Measurements from ENCODE around the gene JAK1.
"Not testable (repeated sequence)": the region's sequence is repeated elsewhere in the genome, so short reads cannot be mapped to it uniquely, and the experiment has no call there.

JAK1 gene

DNA sequence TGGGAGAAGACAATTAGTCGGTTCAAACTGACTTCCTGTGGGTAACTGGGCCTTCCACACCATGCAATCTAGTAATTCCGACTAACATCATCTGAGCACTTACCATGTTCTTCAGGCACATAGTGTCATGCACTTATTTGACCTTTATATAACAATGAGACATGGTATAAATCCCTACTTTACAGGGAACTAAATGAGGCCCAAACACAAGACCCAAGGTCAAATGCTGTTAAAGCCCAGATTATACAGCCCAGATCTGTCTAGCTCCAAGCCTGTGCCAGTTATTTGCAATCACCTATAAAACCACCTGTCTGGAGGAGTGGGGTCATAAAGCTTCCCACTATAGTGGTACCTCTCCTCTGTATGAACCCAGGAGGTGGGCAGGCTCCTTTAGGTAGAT is 40.8 kb downstream of the JAK1 start:
- intact Hi-C loops (cut with DNase I): no loop called here
- no peak for DNase-seq

DNA sequence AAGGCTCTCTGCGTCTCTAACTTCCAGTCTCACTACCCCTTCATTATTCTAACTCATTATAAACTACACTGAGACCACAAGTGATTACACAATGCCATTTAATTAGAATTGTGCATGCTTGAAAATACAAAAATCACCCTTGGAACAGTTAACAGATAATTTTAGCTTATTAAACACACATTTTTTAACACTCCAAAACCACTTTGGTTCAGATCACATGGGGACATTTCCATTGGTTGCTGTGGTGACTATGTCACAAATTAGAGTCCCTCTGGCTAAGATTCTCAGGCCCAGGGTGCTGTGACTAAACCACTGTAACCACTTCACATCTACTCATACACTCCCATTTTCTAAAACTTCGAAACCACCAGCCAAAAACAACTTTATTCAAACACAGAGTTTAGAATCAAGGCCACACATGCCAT is 43.0 kb downstream of the JAK1 start:
- intact Hi-C loops (cut with DNase I): no loop called here
- no peak for DNase-seq

GRCh38 chr1:64922336-64922735 is 44.0 kb downstream of the JAK1 start:
- DNase-seq: no peak
- intact Hi-C loops (cut with DNase I): no loop called here

DNA sequence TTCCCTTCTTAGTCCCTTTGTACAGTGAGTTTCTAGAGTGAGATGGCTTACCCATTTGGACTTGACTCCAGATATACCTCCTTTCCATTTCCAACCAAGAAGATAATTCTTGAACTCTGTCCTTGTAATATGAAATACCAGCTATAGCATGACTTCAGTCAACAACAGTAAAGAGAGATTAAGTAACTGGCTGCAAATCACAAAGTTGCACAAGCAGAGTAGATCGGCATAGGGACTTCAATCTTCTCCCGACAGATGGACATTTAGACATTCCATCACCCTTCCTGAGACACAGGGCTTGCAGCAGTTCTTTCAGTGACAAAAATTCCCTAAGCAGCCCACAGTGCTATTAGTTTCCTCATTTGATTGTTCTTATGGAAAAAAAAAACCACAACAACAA is 44.6 kb downstream of the JAK1 start:
- intact Hi-C loops (cut with DNase I): no loop called here
- DNase-seq: no peak

GRCh38 chr1:64920941-64921589 is 45.3 kb downstream of the JAK1 start:
- intact Hi-C loops (cut with DNase I): no loop called here
- DNase-seq: no peak

GRCh38 chr1:64919120-64919519 is 47.2 kb downstream of the JAK1 start:
- intact Hi-C loops (cut with DNase I); DNase-seq: not testable (repeated sequence)

DNA sequence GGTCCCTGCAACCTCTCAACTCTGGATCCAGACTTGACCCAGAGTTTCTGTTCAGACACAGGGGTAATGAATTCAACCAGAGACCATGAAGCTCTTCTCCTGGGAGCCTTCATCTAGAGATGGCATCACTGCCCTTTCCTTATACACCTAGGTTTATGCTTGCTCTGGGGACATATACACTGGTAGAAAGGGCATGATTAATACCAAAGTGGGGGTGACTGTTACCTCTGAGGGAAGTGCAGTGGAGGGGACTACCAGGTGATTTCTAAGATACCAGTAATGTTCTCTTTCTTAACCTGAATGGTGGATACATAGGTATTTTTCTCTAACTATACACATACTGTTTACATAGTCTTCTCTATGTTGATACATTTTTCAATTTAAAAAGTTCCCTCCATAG is 48.4 kb downstream of the JAK1 start:
- no peak for DNase-seq
- intact Hi-C loops (cut with DNase I): no loop called here

GRCh38 chr1:64917328-64917861 is 49.0 kb downstream of the JAK1 start:
- DNase-seq: no peak
- intact Hi-C loops (cut with DNase I): no loop called here

- DNase-seq: no peak
- intact Hi-C loops (cut with DNase I): no loop called here
Measured at GRCh38 chr1:64915381-64916274, 50.7 kb downstream of the JAK1 start.

- intact Hi-C loops (cut with DNase I): no loop called here
- DNase-seq: no peak
Measured at GRCh38 chr1:64913361-64914015, 52.9 kb downstream of the JAK1 start.

DNA sequence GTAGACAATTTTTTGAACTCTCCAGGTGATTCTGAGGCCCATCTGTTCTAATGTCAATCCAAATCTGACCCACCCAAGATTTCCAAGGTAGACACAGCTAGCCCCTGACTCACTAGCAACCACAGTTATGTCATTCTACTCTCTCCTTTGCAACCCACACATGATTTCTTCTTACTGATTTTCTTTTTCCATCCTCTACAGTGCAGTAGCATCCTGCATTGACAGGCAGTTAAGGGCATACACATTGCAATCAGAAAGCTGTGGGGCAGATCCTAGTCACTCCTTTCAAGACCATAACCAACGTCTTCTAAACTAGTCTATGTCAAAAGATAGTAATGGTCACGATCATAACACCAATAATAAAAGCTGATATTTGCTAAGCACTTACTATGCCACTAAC is 54.2 kb downstream of the JAK1 start:
- DNase-seq: no peak
- intact Hi-C loops (cut with DNase I): no loop called here

DNA sequence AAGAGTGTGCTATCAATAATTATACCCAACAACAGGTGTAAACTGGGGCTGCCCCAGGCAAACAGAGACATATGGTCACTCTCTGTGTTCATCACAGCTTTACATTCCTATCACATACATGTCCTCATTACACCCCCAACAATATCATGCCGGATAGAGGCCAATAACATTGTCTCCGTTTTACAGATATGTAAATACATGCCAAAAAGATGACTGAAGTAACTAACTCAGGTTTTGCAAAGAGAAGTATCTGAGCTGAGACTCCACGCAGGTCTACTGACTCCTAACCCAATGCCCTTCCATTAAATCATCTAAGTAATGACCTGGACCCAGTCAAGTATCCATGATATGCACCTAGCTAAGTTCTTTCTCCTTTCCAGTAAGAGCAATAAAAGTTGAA is 55.0 kb downstream of the JAK1 start:
- intact Hi-C loops (cut with DNase I): no loop called here

GRCh38 chr1:64909031-64909430 is 57.3 kb downstream of the JAK1 start:
- DNase-seq: peak in 3 of 10 donors; percentile 14 to 70 (median 32)
- intact Hi-C loops (cut with DNase I): no loop called here

More for the DNA sequence above, 55.0 kb downstream of the JAK1 start:
- no peak for DNase-seq

GRCh38 chr1:64908575-64908974 is 57.8 kb downstream of the JAK1 start:
- no peak for DNase-seq
- intact Hi-C loops (cut with DNase I): no loop called here

DNA sequence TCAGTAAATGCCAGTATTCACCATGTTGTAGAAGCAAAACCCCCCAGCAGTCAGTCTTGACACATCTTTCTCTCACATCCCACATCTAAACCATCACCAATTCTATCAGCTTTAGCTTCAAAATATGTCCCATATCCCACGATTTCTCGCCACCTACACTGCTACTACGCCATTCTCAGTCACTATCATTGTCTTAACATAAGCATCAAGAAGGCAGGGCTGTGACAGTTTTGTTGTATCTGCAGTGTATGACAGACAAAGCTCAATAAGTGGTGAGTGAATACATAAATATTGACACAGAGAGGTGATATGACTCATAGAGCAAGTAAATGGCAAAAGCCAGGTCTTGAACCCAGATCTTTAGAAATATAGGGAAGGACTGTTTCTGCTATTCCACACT is 59.9 kb downstream of the JAK1 start:
- no peak for DNase-seq
- intact Hi-C loops (cut with DNase I): no loop called here

GRCh38 chr1:64903593-64903992 is 62.8 kb downstream of the JAK1 start:
- DNase-seq: no peak
- intact Hi-C loops (cut with DNase I): no loop called here

GRCh38 chr1:64901663-64902062 is 64.7 kb downstream of the JAK1 start:
- intact Hi-C loops (cut with DNase I): no loop called here
- DNase-seq: no peak

DNA sequence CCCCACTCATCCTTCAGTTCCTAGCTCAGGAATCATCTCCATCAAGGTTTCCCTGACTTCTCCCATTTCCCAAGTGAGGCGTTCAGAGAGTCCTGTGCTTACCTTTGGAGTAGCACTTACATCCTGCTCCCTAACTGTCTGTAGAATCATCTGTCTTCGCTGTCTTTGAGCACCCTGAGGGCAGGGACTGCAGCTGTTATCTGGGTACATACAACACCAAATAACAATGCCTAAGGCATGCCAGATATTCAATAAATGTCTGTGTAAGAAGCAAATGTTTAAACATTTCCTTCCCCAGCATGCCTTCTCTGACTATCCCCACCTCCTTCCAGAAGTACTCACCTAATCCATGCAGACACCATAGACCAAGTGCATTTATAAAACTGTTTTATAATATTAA is 65.4 kb downstream of the JAK1 start:
- DNase-seq: no peak
- intact Hi-C loops (cut with DNase I): no loop called here

GRCh38 chr1:64898107-64898861 is 68.1 kb downstream of the JAK1 start:
- DNase-seq: peak in 5 of 10 donors; percentile 27 to 87 (median 51)
- intact Hi-C loops (cut with DNase I): no loop called here

DNA sequence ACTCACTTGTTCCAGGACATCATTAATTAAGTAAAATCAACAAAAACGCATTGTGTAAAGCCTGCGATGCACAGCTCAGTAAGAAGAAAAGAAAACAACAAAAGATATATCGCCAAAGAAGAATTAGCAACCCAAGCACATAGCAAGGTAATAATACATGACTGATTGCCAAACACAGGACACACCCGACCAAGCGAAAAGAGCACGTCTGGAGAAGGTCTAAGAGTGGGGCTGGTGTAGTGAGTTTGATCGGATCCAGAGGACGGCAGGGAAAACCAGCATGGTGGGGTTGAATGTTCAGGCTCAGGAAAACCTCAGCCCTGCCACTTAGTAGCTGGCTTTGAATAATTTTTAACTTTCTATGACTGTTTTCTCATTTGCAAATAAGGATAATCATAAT is 69.8 kb downstream of the JAK1 start:
- intact Hi-C loops (cut with DNase I): no loop called here
- DNase-seq: no peak

Measured in posterior cingulate gyrus (tissue), 11 donors.